Liver (tissue), 9 donors: ENCODE results near the gene ZNRF3. TPM values are rescaled to one million over a fixed set of nuclear protein-coding genes. Genes with fewer than 3 reads are reported as not detected.

Experiments
- DNase-seq: peaks from one replicate; pipeline ENCODE4 v3.0.0-alpha.2; 2017; ENCODE audit warnings: low spot score
- H3K27ac ChIP-seq, 2 donors: one replicate each; pipeline ENCODE4 v1.7.0; 2013; ENCODE audit warnings: inconsistent platforms in 2 of 2, low read length in 2 of 2, control low read depth in 1 of 2, low read depth in 1 of 2, mild to moderate bottlenecking in 1 of 2
- H3K27me3 ChIP-seq, 4 donors: one replicate each; pipeline versions ENCODE4 v1.6.1 to v1.7.0; 2013; ENCODE audit warnings: low read length in 3 of 4, inconsistent platforms in 1 of 4, mild to moderate bottlenecking in 1 of 4, moderate library complexity in 1 of 4; ENCODE audit not compliant: control insufficient read depth in 4 of 4, insufficient read depth in 4 of 4
- H3K36me3 ChIP-seq, 4 donors: one replicate each; pipeline versions ENCODE4 v1.6.1 to v1.7.0; 2013; ENCODE audit warnings: low read length in 3 of 4, mild to moderate bottlenecking in 3 of 4, low read depth in 1 of 4, moderate library complexity in 1 of 4; ENCODE audit not compliant: control insufficient read depth in 4 of 4, insufficient read depth in 3 of 4
- H3K4me1 ChIP-seq, 4 donors: one replicate each; pipeline versions ENCODE4 v1.6.1 to v1.7.0; 2013; ENCODE audit warnings: low read length in 3 of 4, mild to moderate bottlenecking in 3 of 4, moderate library complexity in 1 of 4; ENCODE audit not compliant: control insufficient read depth in 4 of 4, insufficient read depth in 4 of 4
- H3K4me3 ChIP-seq, 3 donors: one replicate each; pipeline versions ENCODE4 v1.6.1 to v1.7.0; 2013; ENCODE audit warnings: low read length in 3 of 3, control low read depth in 1 of 3, low read depth in 1 of 3, mild to moderate bottlenecking in 1 of 3
- H3K9ac ChIP-seq, 2 donors: one replicate each; pipeline ENCODE4 v1.7.0; 2013; ENCODE audit warnings: low read length in 2 of 2, mild to moderate bottlenecking in 2 of 2, moderate library complexity in 2 of 2, control low read depth in 1 of 2, low read depth in 1 of 2
- H3K9me3 ChIP-seq, 4 donors: one replicate each; pipeline versions ENCODE4 v1.6.1 to v1.7.0; 2013; ENCODE audit warnings: low read length in 3 of 4; ENCODE audit not compliant: control insufficient read depth in 4 of 4
- CTCF ChIP-seq: fragments of 150-350 bp; IDR thresholded peaks from 2 replicates; pipeline ENCODE4 v1.5.1; 2017; ENCODE audit warnings: improper control_type of control experiment, low read depth, low read length; ENCODE audit not compliant: missing input control
- EGR1 ChIP-seq, 2 donors: IDR thresholded peaks; 2 replicates each; pipeline ENCODE4 v1.6.1; 2016 to 2018; ENCODE audit warnings: antibody characterized with exemption in 2 of 2, low read depth in 2 of 2
- FOXA1 ChIP-seq: IDR thresholded peaks from 2 replicates; pipeline ENCODE4 v1.6.1; 2016; ENCODE audit warnings: antibody characterized with exemption
- FOXA2 ChIP-seq: IDR thresholded peaks from 2 replicates; pipeline ENCODE4 v1.6.1; 2016; ENCODE audit warnings: antibody characterized with exemption
- GABPA ChIP-seq, 2 donors: IDR thresholded peaks in 1 of 2; conservative IDR thresholded peaks in 1 of 2; 2 replicates each; pipeline ENCODE4 v1.6.1; 2016; ENCODE audit warnings: antibody characterized with exemption in 2 of 2, mild to moderate bottlenecking in 1 of 2, moderate library complexity in 1 of 2
- HNF4A ChIP-seq, 2 donors: conservative IDR thresholded peaks; 2 replicates each; pipeline ENCODE4 v1.6.1; 2016; ENCODE audit warnings: antibody characterized with exemption in 2 of 2, mild to moderate bottlenecking in 2 of 2
- HNF4G ChIP-seq: IDR thresholded peaks from 2 replicates; pipeline ENCODE4 v1.6.1; 2016; ENCODE audit warnings: antibody characterized with exemption
- JUND ChIP-seq, 2 donors: IDR thresholded peaks; 2 replicates each; pipeline ENCODE4 v1.6.1; 2016; ENCODE audit warnings: antibody characterized with exemption in 2 of 2
- MAX ChIP-seq: IDR thresholded peaks from 2 replicates; pipeline ENCODE4 v1.6.1; 2016; ENCODE audit warnings: antibody characterized with exemption
- NR2F2 ChIP-seq: IDR thresholded peaks from 2 replicates; pipeline ENCODE4 v1.6.1; 2016; ENCODE audit warnings: antibody characterized with exemption
- RAD21 ChIP-seq, 2 donors: IDR thresholded peaks; 2 replicates each; pipeline ENCODE4 v1.6.1; 2016; ENCODE audit warnings: antibody characterized with exemption in 2 of 2, mild to moderate bottlenecking in 2 of 2
- REST ChIP-seq: IDR thresholded peaks from 2 replicates; pipeline ENCODE4 v1.6.1; 2016; ENCODE audit warnings: antibody characterized with exemption, mild to moderate bottlenecking
- RXRA ChIP-seq, 2 donors: IDR thresholded peaks; 2 replicates each; pipeline ENCODE4 v1.6.1; 2017 to 2018; ENCODE audit warnings: antibody characterized with exemption in 2 of 2, mild to moderate bottlenecking in 1 of 2
- SP1 ChIP-seq: IDR thresholded peaks from 2 replicates; pipeline ENCODE4 v1.6.1; 2018; ENCODE audit warnings: antibody characterized with exemption, mild to moderate bottlenecking
- TAF1 ChIP-seq: conservative IDR thresholded peaks from 2 replicates; pipeline ENCODE4 v1.6.1; 2016; ENCODE audit warnings: antibody characterized with exemption, mild to moderate bottlenecking
- ZBTB33 ChIP-seq: IDR thresholded peaks from 2 replicates; pipeline ENCODE4 v1.6.1; 2016; ENCODE audit warnings: antibody characterized with exemption
- WGBS: extraction: QIAGEN DNeasy Blood & Tissue Kit; methylation state at CpG from one replicate; pipeline ENCODE4 v1.1.7; 2013; 5-methylcytosine and 5-hydroxymethylcytosine counted together
- polyA plus RNA-seq, 2 donors: library from polyadenylated mRNA; stranded (reverse) in 1 of 2; unstranded in 1 of 2; fragments of 200-250 nt in 1 of 2; fragments of >200 nt in 1 of 2; fragmentation: Nextera tagmentation in 1 of 2; extraction: Ambion mirVana in 1 of 2; gene quantifications; one replicate each; pipeline versions ENCODE4 v1.2.1 to v1.2.3, GENCODE V29; 2013 to 2015
- total RNA-seq, 2 donors: library from RNA; depleted of rRNA; stranded (reverse); fragments of >200 nt; gene quantifications; one replicate each; pipeline ENCODE4 v1.2.3, GENCODE V29; 2014
- donor health status: healthy.
- donor health status: healthy.
- donor health status: healthy.
- donor health status: healthy.
- donor health status: healthy.

ZNRF3 gene
- total and polyA plus RNA-seq, 4 donors, result 2.2 to 5.9 (median 4.7) TPM

GRCh38 chr22:28992565-28993356, 109.4 kb downstream of the ZNRF3 start:
- 87% methylated on average over 4 of the region's 4 CpGs for WGBS
- H3K27ac ChIP-seq, result no peak overlapping the region
- no peaks in the 10 kb centered on the region for H3K4me1 ChIP-seq

GRCh38 chr22:28994522-28994921, 111.2 kb downstream of the ZNRF3 start:
- WGBS, result 98% methylated on average over 4 of the region's 4 CpGs
- Histone ChIP-seq H3K27me3 (no peaks in the 10 kb centered on the region), H3K27ac (no peak overlapping the region), H3K9ac (no peak overlapping the region), H3K4me3 (no peak overlapping the region), H3K4me1 (no peaks in the 10 kb centered on the region), H3K9me3 (no peaks in the 10 kb centered on the region), H3K36me3 (peaks cover 0 to 9% (median 0%) of the 10 kb centered on the region in 4 donors)
- TF ChIP-seq JUND (IDR thresholded peaks at IDR 0.05), result no peak
- no peak for TF ChIP-seq EGR1 (IDR thresholded peaks at IDR 0.05; ENCODE audit: low read depth in 2 of 2)
- TF ChIP-seq RXRA (IDR thresholded peaks at IDR 0.05), result no peak
- TF ChIP-seq REST, result no peak
- TF ChIP-seq TAF1, result no peak
- no peak for TF ChIP-seq FOXA2
- TF ChIP-seq RAD21 (IDR thresholded peaks at IDR 0.05), result no peak
- TF ChIP-seq HNF4A (conservative IDR thresholded peaks at IDR 0.05), result no peak
- TF ChIP-seq ZBTB33, result no peak
- TF ChIP-seq GABPA (IDR thresholded peaks at IDR 0.05 in 1 of 2, conservative IDR thresholded peaks at IDR 0.05 in 1 of 2), result no peak
- TF ChIP-seq HNF4G, result no peak
- TF ChIP-seq FOXA1, result no peak
- TF ChIP-seq NR2F2, result no peak
- TF ChIP-seq MAX, result no peak
- TF ChIP-seq SP1, result no peak
- TF ChIP-seq CTCF, result no peak
- DNase-seq, result no peak

More at GRCh38 chr22:28992565-28993356, 109.4 kb downstream of the ZNRF3 start:
- TF ChIP-seq FOXA2, result no peak
- TF ChIP-seq RAD21 (IDR thresholded peaks at IDR 0.05), result no peak
- no peak for TF ChIP-seq FOXA1
- TF ChIP-seq HNF4G, result no peak
- H3K9ac ChIP-seq, result no peak overlapping the region
- no peaks in the 10 kb centered on the region for H3K27me3 ChIP-seq
- H3K4me3 ChIP-seq, result no peak overlapping the region
- H3K36me3 ChIP-seq, result peaks cover 2 to 15% (median 5%) of the 10 kb centered on the region in 4 donors
- no peak for DNase-seq
- no peaks in the 10 kb centered on the region for H3K9me3 ChIP-seq
